Activated T-cell treated with anti-CD3 and anti-CD28 coated beads, Interleukin-2, amount 50 U/mL, for 24 hours (primary cell): ENCODE results near the gene KANK4.

Source experiments
- DNase-seq: peaks from one replicate; pipeline ENCODE4 v3.0.0-alpha.2; 2020
- H3K27ac Mint-ChIP-seq: 2 replicates; pipeline ENCODE4 v1.8.0; 2020; ENCODE audit warnings: mild to moderate bottlenecking, mixed read lengths
- H3K27me3 Mint-ChIP-seq: 2 replicates; pipeline ENCODE4 v1.8.0; 2020; ENCODE audit warnings: mixed read lengths
- H3K36me3 Mint-ChIP-seq: 2 replicates; pipeline ENCODE4 v1.8.0; 2020; ENCODE audit warnings: low read depth, mixed read lengths
- H3K4me1 Mint-ChIP-seq: 2 replicates; pipeline ENCODE4 v1.8.0; 2020; ENCODE audit warnings: low read depth, mixed read lengths
- H3K4me3 Mint-ChIP-seq: 2 replicates; pipeline ENCODE4 v1.8.0; 2020; ENCODE audit warnings: mild to moderate bottlenecking, moderate library complexity, mixed read lengths
- H3K9me3 Mint-ChIP-seq: 2 replicates; pipeline ENCODE4 v1.8.0; 2020; ENCODE audit warnings: mixed read lengths

KANK4 gene

GRCh38 chr1:62281922-62282555 lies 37.2 kb downstream of the KANK4 start:
- Mint-ChIP-seq H3K36me3 (no peaks in the 10 kb centered on the region), H3K9me3 (peaks cover 4% of the 10 kb centered on the region), H3K27me3 (peaks cover 23% of the 10 kb centered on the region), H3K4me3 (no peak overlapping the region), H3K4me1 (no peaks in the 10 kb centered on the region), H3K27ac (no peak overlapping the region)
- no peak for DNase-seq

DNA sequence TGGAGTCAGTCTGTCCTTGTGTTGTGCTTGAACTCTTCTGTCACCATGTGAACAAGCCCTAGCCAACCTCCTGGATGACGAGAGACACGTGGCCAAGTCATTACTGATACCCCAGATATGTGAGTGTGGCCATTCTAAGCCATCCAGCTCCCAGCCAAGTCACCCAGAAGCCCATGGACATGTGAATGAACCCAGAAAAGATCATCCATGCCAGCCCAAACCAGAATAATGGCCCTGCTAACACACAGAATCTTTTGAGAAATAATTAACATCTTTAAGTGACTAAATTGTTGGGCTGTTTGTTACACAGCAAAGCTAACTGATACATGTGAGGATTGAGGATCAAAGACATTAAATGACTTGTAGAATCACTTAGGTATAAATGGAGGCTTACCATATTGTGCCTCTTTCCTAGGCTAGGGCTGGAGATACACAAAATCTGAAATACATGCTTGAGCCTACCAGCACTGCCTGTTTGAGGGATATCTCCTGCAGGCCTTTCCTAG lies 38.2 kb downstream of the KANK4 start:
- no peaks in the 10 kb centered on the region for H3K36me3 Mint-ChIP-seq
- peaks cover 14% of the 10 kb centered on the region for H3K27me3 Mint-ChIP-seq
- no peak for DNase-seq
- no peak overlapping the region for H3K27ac Mint-ChIP-seq
- H3K9me3 Mint-ChIP-seq = peaks cover 4% of the 10 kb centered on the region
- no peaks in the 10 kb centered on the region for H3K4me1 Mint-ChIP-seq
- H3K4me3 Mint-ChIP-seq = no peak overlapping the region

GRCh38 chr1:62280150-62280549 lies 39.1 kb downstream of the KANK4 start:
- Mint-ChIP-seq H3K4me1 (no peaks in the 10 kb centered on the region), H3K4me3 (no peak overlapping the region), H3K27me3 (peaks cover 6% of the 10 kb centered on the region), H3K9me3 (peaks cover 4% of the 10 kb centered on the region), H3K27ac (no peak overlapping the region), H3K36me3 (no peaks in the 10 kb centered on the region)
- DNase-seq = no peak

GRCh38 chr1:62276791-62277190 lies 42.4 kb downstream of the KANK4 start:
- Mint-ChIP-seq H3K4me1 (peaks cover 19% of the 10 kb centered on the region), H3K4me3 (no peak overlapping the region), H3K27me3 (no peaks in the 10 kb centered on the region), H3K9me3 (peaks cover 4% of the 10 kb centered on the region), H3K36me3 (no peaks in the 10 kb centered on the region), H3K27ac (no peak overlapping the region)
- no peak for DNase-seq

DNA sequence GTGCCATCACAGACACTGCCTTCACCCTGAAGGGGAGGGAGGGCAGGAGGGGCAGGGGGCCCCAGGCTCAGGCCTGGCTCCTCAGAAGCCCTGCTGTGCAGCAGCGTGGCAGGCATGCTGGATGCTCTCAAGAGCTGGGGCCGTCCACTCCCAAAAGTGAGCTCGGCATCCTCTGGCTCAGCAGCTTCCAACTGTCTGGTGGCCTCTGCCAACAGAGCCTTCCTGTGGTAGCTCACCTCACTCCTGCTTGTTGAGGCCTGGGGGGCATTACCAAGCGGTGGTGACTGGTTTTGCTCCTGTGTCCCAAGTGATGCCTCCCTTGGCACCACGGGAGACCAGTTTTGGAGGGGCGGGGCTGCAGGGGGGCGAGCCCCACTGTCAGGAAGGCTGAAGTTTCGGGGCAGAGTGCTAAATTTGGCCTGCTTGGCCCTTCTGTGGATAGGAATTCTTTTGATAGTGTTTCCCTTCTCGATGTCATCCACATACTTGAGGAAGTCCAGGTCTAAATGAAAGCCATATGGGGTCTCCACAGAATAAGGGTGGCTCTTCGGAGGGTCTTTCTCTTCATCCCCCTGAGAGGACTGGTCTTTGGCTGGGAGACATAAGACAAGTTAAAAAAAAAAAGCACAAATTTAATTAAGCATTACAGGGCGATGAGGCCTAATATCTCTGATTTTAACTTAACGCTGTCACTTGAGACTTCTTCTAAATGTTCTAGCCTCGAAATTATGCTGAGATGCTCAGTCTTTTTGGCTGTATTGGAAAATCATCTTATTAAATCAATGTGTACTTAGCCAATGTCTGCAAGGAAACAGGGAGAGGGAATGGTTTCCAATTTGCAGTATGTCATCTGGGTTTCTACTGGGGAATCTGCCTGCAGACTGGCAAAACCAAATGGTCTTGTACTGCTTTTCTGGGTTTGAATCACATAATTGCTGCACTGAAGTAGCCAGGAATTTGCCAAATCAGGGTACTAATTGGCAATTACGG lies 44.4 kb downstream of the KANK4 start:
- Mint-ChIP-seq H3K36me3 (no peaks in the 10 kb centered on the region), H3K27me3 (no peaks in the 10 kb centered on the region), H3K4me3 (no peak overlapping the region), H3K4me1 (peaks cover 26% of the 10 kb centered on the region), H3K9me3 (peaks cover 4% of the 10 kb centered on the region), H3K27ac (no peak overlapping the region)
- DNase-seq = no peak

GRCh38 chr1:62273953-62274352 lies 45.3 kb downstream of the KANK4 start:
- no peaks in the 10 kb centered on the region for H3K36me3 Mint-ChIP-seq
- H3K4me1 Mint-ChIP-seq = peaks cover 26% of the 10 kb centered on the region
- peak overlapping the region; percentile 20 for H3K27ac Mint-ChIP-seq
- no peak overlapping the region for H3K4me3 Mint-ChIP-seq
- no peak for DNase-seq
- no peaks in the 10 kb centered on the region for H3K27me3 Mint-ChIP-seq
- peaks cover 4% of the 10 kb centered on the region for H3K9me3 Mint-ChIP-seq

GRCh38 chr1:62271948-62272728 lies 47.1 kb downstream of the KANK4 start:
- Mint-ChIP-seq H3K9me3 (no peaks in the 10 kb centered on the region), H3K4me1 (peaks cover 26% of the 10 kb centered on the region), H3K36me3 (no peaks in the 10 kb centered on the region), H3K27me3 (no peaks in the 10 kb centered on the region), H3K4me3 (no peak overlapping the region), H3K27ac (peak overlapping the region; percentile 81)
- peak; percentile 63 for DNase-seq

GRCh38 chr1:62271134-62271533 lies 48.1 kb downstream of the KANK4 start:
- H3K4me3 Mint-ChIP-seq = no peak overlapping the region
- DNase-seq = no peak
- no peaks in the 10 kb centered on the region for H3K9me3 Mint-ChIP-seq
- H3K4me1 Mint-ChIP-seq = peaks cover 26% of the 10 kb centered on the region
- H3K36me3 Mint-ChIP-seq = no peaks in the 10 kb centered on the region
- H3K27ac Mint-ChIP-seq = no peak overlapping the region
- H3K27me3 Mint-ChIP-seq = no peaks in the 10 kb centered on the region

DNA sequence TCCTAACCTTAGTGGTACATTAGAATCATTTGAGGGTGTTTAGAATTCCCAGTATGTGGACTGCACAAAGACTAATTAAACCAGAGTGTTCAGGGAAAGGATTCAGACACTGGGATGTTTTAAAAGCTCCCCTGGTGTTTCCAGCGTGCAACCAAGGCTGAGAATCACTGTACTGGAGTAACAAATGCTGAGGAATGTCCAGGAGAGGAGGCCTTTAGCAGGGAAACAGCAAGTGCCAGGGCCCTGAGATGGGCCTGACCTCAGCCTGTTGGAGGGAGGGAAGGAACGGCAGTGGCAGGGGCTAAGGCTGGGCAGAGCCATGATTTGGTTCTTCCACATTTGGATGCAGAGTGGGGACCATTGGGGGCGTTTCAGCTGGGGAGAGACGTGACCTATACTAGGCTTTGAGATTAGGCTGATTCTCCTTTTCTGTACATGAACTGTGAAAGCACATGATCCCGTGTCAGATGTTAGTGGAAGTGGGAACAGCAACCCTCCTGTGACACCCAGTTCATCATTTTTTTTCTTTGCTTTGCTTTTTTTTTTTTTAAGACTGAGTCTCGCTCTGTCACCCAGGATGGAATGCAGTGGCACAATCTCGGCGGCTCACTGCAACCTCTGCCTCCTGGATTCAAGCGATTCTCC lies 49.3 kb downstream of the KANK4 start:
- no peak for DNase-seq
- Mint-ChIP-seq H3K27me3 (no peaks in the 10 kb centered on the region), H3K4me1 (peaks cover 26% of the 10 kb centered on the region), H3K27ac (no peak overlapping the region), H3K9me3 (no peaks in the 10 kb centered on the region), H3K4me3 (no peak overlapping the region), H3K36me3 (no peaks in the 10 kb centered on the region)

GRCh38 chr1:62269439-62269838 lies 49.8 kb downstream of the KANK4 start:
- Mint-ChIP-seq H3K4me3 (no peak overlapping the region), H3K4me1 (peaks cover 26% of the 10 kb centered on the region), H3K9me3 (no peaks in the 10 kb centered on the region), H3K27ac (no peak overlapping the region), H3K36me3 (no peaks in the 10 kb centered on the region), H3K27me3 (no peaks in the 10 kb centered on the region)
- DNase-seq = no peak

- Mint-ChIP-seq H3K4me1 (peaks cover 19% of the 10 kb centered on the region), H3K36me3 (no peaks in the 10 kb centered on the region)
- no peak for DNase-seq
Observed at GRCh38 chr1:62268315-62268714, 50.9 kb downstream of the KANK4 start.

GRCh38 chr1:62265956-62266935 lies 53.0 kb downstream of the KANK4 start:
- H3K27me3 Mint-ChIP-seq = peaks cover 8% of the 10 kb centered on the region
- no peak overlapping the region for H3K4me3 Mint-ChIP-seq
- H3K36me3 Mint-ChIP-seq = no peaks in the 10 kb centered on the region
- peaks cover 2% of the 10 kb centered on the region for H3K9me3 Mint-ChIP-seq
- DNase-seq = no peak
- H3K4me1 Mint-ChIP-seq = peaks cover 2% of the 10 kb centered on the region
- no peak overlapping the region for H3K27ac Mint-ChIP-seq

More at GRCh38 chr1:62268315-62268714, 50.9 kb downstream of the KANK4 start:
- H3K27me3 Mint-ChIP-seq = no peaks in the 10 kb centered on the region
- no peaks in the 10 kb centered on the region for H3K9me3 Mint-ChIP-seq
- no peak overlapping the region for H3K4me3 Mint-ChIP-seq
- H3K27ac Mint-ChIP-seq = no peak overlapping the region

DNA sequence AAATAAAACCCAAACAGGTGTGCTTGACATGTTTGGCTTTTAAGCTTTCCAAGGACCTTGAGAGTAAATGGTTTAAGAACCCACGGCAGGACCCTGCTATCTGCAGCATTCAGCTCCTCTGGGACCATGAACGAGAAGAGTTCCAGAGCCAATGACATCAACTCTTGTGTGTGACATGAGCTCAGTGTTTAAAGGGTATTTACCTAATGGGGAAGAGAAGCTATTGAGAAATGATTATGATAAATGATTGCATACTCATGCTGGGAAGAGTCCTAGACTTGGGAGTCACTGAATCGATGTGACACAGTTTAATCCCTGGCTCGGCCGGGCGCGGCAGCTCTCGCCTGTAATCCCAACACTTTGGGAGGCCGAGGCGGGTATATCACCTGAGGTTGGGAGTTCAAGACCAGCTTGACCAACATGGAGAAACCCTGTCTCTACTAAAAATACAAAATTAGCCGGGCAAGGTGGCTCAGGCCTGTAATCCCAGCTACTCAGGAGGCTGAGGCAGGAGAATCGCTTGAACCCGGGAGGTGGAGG lies 55.4 kb downstream of the KANK4 start:
- no peaks in the 10 kb centered on the region for H3K36me3 Mint-ChIP-seq

More for the DNA sequence above, 55.4 kb downstream of the KANK4 start:
- H3K4me1 Mint-ChIP-seq = no peaks in the 10 kb centered on the region
- no peak overlapping the region for H3K27ac Mint-ChIP-seq
- H3K4me3 Mint-ChIP-seq = no peak overlapping the region
- H3K27me3 Mint-ChIP-seq = peaks cover 8% of the 10 kb centered on the region
- DNase-seq = no peak
- H3K9me3 Mint-ChIP-seq = peaks cover 2% of the 10 kb centered on the region
